GM19328 (cell line): ENCODE data around the gene CPNE5.

Source experiments
- ATAC-seq: cut with Tn5 transposase; IDR thresholded peaks from one replicate; pipeline ENCODE4 v1.9.1; 2021; ENCODE audit warnings: mild to moderate bottlenecking, moderate library complexity; ENCODE audit not compliant: unreplicated experiment

The CPNE5 gene

GRCh38 chr6:36766399-36766945, 72.8 kb downstream of the CPNE5 start:
- ATAC-seq = no peak

- no peak for ATAC-seq
Measured at GRCh38 chr6:36765594-36766398, 73.4 kb downstream of the CPNE5 start.

GRCh38 chr6:36765190-36765589, 74.1 kb downstream of the CPNE5 start:
- ATAC-seq = no peak

- no peak for ATAC-seq
Measured at GRCh38 chr6:36762123-36762522, 77.1 kb downstream of the CPNE5 start.

GRCh38 chr6:36760685-36761435, 78.4 kb downstream of the CPNE5 start:
- ATAC-seq = no peak

GRCh38 chr6:36759148-36759759, 80.0 kb downstream of the CPNE5 start:
- ATAC-seq = no peak

GRCh38 chr6:36758516-36759147, 80.6 kb downstream of the CPNE5 start:
- no peak for ATAC-seq

GRCh38 chr6:36757943-36758508, 81.2 kb downstream of the CPNE5 start:
- no peak for ATAC-seq

- ATAC-seq = peak; percentile 45
Measured at GRCh38 chr6:36757206-36757605, 82.0 kb downstream of the CPNE5 start.

- ATAC-seq = no peak
Measured at GRCh38 chr6:36756786-36757185, 82.5 kb downstream of the CPNE5 start.

GRCh38 chr6:36755435-36756348, 83.6 kb downstream of the CPNE5 start:
- ATAC-seq = no peak

GRCh38 chr6:36754582-36755434, 84.4 kb downstream of the CPNE5 start:
- ATAC-seq = no peak

- no peak for ATAC-seq
Measured at GRCh38 chr6:36753671-36754405, 85.4 kb downstream of the CPNE5 start.

GRCh38 chr6:36752886-36753506, 86.2 kb downstream of the CPNE5 start:
- ATAC-seq = no peak

- ATAC-seq = no peak
Measured at GRCh38 chr6:36752187-36752885, 86.9 kb downstream of the CPNE5 start.

GRCh38 chr6:36751833-36752186, 87.4 kb downstream of the CPNE5 start:
- no peak for ATAC-seq

- ATAC-seq = no peak
Measured at GRCh38 chr6:36751091-36751490, 88.2 kb downstream of the CPNE5 start.
